GM18511 (cell line): ENCODE data around the gene IQSEC1.

Source experiments
- ATAC-seq: cut with Tn5 transposase; IDR thresholded peaks from one replicate; pipeline ENCODE4 v1.9.1; 2021; ENCODE audit warnings: mild to moderate bottlenecking, moderate library complexity; ENCODE audit not compliant: unreplicated experiment

IQSEC1 gene

DNA sequence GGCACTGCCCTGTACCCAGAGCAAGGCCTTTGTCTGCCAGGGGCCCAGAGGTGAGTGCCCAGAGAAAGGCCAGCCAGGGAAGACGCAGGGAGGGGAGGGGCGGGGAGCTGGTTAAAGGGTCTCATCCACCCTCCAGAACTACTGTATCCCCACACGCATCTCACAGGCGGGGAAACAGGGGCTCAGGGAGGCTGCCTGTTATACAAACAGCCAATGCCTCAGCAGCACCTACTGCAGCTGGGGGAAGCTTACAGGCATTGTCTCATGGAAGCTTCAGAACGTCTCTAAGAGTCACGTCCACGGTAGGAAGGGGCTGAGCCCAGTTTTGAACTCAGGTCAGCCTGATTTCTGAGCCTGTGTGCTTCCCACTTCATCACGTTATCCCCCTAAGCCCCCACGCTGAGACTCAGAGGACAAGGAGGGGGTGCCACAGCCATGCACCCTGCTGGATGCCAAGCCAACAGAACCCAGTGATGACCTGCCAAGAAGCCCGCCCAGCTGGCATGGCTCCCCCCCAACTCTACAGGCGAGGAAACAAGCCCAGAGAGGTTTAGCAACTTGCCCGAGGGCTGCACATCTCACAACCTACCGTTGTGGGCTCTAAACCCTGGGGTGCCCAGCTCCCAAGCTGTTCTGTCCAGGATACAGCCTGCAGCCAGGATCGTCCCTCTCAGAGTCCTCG is 54.5 kb downstream of the IQSEC1 start:
- ATAC-seq, result no peak

- ATAC-seq, result no peak
These were observed 55.2 kb downstream of the IQSEC1 start for GRCh38 chr3:13018043-13018451.

GRCh38 chr3:13017361-13018042 is 55.7 kb downstream of the IQSEC1 start:
- ATAC-seq, result no peak

- no peak for ATAC-seq
These were observed 56.4 kb downstream of the IQSEC1 start for GRCh38 chr3:13016721-13017255.

DNA sequence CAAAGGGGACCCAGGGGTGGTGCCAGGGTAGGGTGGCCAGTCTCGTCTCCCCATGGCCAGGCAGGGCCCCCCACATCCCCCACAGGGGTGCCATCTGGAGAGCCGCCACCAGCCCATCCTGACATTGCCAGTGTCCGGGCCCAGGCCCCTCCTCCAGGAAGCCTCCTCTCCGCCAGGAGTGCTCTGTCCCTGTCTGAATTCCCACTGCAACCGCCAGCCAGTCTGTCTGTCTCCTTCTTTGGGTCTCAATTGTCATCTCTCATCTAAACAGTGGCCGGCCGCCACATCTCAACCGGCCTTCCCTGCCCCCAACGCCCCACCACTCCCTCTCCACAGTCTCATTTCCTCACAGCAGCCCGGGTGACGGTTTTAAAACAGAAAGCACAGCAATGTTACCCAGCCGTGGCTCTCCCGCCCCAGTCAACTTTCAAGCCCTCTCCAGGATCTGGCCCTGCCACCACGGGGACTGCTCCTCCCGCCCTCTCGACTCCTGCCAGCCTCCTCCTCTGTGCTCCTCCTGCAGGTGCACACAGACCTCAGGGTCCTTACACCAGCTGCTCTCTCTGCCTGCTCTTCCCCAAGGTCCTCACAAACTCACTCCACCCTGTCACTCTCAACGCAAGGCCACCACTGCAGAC is 57.0 kb downstream of the IQSEC1 start:
- ATAC-seq, result peak; percentile 43

DNA sequence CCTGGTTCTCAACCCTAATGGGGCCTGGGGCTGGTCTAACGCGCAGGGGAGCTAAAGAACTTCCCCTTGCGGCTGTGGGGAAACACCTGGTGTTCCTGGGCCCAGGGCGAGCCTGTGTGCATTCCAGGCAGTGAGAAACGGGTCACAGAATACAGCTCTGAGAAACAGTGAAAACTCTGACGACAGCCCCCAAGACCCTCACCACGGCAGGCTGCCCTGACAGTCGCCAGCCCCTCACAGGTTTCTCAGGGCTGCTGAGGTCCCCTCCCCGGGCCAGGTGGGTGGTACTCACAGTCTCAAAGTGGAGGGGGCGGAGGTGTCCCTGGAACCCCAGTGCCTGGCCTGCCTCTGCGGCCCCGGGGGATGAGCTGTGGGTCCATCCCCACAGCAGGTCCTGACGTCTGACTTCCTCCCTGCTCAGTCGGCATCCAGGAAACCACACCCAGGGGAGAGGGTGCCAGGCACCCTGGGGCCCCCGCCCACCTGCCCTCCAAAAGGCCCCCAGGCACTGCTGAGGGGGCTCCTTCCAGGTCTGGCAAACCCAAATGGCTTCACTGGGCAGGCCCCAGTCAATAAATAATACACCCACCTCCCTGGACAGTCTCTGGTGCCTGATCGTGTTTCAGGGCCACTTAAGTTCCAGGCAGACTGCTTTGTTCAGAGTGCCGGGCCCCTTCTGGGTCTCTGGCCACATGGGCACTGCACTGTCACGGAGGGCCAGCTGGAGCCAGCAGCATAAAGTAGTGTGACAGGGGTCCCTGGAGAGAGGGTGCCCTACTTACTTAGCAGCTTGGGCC is 57.7 kb downstream of the IQSEC1 start:
- ATAC-seq, result peak; percentile 23

GRCh38 chr3:13014755-13015285 is 58.4 kb downstream of the IQSEC1 start:
- ATAC-seq, result no peak

DNA sequence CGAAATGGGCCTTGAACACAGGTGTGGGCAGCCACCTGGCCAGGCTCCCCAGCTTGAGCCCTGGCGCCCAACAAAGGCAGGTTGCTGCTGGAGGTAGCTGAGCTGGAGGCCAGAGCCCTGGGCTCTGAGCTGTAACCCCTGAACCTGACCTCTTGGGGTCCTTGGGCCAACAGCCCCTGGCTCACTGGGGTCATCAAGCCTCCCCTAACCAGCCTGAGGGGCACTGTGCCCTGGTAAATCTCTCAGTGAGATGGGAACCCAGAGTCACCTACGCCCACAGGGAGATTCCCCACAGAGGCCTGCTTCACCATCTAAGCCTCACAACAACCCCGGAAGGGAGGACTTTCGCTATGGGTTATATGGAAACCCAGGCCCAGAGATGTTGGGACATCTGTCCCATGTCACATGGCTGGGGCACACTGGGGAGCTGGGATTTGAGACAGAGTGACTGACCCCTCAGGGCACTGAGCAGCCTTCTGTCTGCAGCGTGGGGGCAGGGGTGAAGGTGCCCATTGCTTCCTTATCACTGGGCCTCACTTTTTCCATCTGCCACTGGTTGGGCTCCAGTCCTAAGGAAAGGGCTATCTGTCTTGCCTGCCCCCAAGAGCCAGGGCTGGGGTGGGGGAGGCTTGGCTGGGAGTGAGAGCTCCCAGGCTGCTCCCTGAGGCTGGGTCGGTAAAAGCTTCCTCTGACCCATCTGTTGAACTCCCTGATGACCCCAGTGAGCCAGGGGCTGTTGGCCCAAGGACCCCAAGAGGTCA is 59.1 kb downstream of the IQSEC1 start:
- ATAC-seq, result no peak

DNA sequence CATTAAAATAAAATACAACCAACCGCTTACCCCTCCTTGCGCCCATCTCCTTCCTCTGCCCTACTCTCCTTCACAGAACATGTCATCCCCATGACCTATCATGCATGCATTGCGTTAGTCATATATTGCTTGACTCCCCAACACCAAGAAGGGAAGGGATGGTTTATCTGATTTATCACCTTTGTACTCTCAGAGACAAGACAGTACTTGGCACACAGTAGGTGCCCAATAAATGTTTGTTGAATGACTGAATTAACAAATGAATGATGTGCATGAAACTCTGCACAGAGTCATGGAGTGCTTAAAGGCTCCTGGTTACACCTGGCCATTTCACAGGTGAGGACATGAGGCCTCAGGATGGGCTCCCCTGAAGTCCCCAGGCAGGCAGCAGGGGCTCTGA is 59.7 kb downstream of the IQSEC1 start:
- ATAC-seq, result no peak

DNA sequence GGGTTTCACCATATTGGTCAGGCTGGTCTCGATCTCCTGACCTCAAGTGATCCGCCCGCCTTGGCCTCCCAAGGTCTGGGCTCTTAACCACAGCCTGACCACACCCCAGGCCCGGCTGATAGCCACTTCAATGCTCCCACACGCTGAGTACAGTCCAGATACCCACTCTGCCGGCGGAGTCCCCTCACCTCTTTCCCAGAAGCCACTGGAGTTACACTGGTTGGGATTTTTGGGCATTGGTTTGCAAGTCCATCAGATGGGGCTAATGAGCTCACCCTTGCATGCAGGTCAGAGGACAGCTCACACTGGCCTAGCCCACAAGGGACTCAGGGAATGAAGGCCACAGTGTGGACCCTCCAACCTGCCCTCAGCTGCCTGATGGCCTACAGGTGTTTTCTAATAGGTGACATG is 60.1 kb downstream of the IQSEC1 start:
- no peak for ATAC-seq

GRCh38 chr3:13012221-13012691 is 61.0 kb downstream of the IQSEC1 start:
- peak; percentile 38 for ATAC-seq

- ATAC-seq, result peak; percentile 47
These were observed 61.5 kb downstream of the IQSEC1 start for GRCh38 chr3:13011573-13012220.

DNA sequence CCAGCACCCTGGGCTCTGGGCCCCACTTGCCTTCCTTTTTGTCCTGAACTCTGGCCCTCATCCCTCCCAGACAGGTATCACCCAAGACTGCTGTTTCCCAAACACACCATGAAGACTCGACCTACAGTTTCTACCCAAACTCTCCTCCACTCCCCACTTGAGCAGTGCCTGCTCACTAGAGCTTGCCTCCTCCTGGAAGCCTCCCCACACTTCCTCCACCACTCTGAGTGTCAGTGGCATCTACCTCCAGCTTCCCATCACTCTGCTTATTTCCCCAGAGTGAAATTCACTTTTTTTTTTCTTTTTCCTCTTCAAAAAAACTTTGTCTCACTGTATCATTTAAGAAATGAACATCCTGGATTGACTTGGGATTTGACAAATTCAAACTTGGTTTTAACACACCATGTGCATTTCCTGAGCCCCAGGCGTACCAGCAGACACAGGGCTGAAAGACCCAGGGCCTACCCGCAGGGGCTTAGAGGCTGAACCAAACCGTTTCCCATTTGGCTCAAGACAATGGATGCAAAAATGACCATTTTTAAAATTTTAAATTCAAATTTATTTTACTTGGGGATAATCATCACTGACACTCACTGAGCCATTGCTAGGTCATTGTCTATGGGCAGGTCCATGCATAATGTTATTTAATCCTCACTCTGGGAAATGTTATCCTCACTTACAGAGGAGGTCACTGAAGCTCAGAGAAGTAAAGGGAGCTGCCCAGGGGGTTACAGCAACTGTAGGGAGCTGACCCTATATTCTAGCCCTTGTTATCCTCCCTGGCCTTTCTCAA is 62.3 kb downstream of the IQSEC1 start:
- ATAC-seq, result no peak

- ATAC-seq, result no peak
These were observed 63.3 kb downstream of the IQSEC1 start for GRCh38 chr3:13009946-13010315.

DNA sequence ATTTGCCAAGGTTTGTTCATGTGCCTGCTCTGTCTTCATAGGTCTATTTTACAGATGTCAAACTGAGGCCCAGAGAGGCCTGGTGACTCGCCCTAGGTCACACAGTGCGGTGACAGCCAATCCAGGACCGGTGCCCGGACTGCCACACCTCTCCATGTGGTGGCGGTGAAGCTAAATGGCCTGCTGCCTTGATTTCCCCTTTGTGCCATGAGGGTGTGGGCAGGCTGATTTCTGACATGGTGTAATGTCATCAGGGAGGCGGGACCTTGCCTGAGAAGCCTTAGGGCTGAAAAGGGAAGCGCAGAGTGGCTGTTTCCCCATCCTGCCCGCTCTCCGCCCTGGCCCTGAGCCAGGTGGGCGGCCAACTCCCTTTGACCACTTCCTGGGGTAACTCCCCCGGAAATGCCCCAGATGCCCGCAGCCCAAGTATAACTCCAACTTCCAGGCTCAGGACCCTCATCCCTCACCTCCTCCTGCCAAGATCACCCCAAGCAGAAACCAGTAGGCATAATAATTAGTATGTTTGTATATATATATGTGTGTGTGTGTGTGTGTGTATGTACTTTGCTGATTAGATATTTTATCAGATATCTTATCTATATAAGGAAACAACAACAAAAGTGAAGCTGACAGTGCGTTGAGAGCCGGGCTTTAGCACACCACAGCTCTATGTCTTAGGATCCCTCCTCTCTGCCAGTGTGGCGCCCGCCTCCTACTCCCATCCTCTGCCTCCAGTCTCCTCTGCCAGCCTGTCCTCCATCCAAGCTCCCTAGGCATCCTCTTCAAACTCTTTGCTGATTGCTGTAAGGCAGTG is 63.9 kb downstream of the IQSEC1 start:
- ATAC-seq, result peak; percentile 35

DNA sequence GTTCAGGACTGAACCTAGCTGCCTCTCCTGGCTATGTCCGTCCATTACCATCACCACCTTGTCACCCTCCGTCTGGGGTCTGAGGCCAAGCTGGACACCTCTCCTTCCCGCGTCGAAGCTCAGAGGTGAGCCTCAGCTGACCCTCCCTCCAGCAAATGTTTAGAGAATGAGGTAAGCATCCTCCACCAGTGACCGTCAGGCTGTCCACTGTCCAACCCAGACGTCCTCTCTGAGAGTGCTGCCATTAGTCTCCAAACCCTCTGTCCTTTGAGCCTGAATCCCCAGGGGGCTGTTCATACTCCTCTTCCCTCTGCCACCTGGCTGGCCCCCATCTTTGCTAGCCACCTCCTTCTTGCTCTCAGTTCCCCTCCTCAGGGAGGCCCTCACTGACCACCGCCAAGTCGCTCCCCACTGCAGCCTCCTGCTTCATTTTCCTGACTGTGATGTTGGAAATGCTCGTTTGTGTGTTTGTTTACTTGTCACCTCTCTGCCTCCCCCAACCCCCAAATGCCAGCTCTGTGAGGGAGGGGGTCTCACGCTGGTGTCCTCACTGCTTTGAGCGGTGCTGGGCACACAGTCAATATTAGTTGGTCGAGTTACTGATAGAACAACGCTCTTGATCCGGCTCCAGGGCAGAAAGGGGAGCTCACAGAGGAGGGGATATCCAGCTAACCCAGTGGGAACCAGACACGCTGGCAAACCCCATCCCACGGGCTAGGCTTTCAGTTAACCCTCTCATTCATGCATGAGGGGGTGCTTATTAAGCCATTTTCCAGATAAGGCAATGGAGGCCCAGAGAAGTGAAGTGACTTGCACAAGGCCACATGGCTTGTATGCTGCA is 64.9 kb downstream of the IQSEC1 start:
- no peak for ATAC-seq
